Measurements from ENCODE around the gene SLC6A18.

The SLC6A18 gene

DNA sequence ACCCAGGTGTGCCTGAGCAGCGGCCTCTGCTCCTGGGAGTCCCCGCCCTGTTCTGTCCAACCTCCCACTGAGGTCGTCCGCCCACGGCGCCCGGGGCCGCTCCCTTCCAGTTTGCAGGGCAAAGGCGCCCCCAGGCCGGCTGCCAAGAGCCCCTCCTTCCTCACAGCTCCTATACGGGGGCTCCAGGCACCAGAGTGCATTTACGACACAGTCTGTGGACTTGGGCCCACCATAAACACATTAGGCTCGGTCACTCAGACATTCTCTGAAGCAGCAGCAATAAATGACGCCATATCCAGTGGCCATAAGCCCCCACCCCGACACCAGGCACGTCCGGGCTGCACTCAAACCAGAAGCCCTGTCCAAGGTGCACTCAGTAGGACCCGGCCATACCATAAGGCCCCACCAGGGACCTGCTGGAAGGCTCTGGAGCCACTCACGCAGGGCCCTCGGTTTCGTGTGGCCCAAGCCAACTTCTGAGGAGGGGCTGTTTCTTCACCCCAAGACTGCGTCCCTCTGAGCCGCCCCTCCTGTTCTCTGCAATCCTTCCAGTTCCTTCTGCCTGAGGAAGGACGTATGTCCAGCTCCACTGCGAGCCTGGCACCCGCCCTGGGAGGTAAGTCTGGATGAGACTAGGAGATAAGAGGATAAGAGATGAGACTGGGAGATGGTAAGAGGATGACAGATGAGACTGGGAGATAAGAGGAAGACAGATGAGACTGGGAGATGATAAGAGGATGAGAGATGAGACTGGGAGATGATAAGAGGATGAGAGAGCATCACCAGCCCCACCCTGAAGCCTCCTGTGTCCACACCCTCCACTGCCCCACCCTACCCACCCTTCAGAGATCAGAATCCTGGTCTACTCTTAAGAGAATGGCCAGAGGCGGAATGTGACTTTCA lies 26.7 kb downstream of the SLC6A18 start:
- H3K36me3 Mint-ChIP-seq = no peaks in the 10 kb centered on the region
- ATAC-seq (ENCODE audit: low read depth) (no peak), DNase-seq (ENCODE audit: low spot score in 2 of 2) (no peak)
- H3K4me1 Mint-ChIP-seq = peaks cover 4% of the 10 kb centered on the region
- H3K27me3 Mint-ChIP-seq = peaks cover 5% of the 10 kb centered on the region
- H3K27ac Mint-ChIP-seq = no peak overlapping the region
- no peak overlapping the region for H3K4me3 Mint-ChIP-seq
- no peaks in the 10 kb centered on the region for H3K9me3 Mint-ChIP-seq

DNA sequence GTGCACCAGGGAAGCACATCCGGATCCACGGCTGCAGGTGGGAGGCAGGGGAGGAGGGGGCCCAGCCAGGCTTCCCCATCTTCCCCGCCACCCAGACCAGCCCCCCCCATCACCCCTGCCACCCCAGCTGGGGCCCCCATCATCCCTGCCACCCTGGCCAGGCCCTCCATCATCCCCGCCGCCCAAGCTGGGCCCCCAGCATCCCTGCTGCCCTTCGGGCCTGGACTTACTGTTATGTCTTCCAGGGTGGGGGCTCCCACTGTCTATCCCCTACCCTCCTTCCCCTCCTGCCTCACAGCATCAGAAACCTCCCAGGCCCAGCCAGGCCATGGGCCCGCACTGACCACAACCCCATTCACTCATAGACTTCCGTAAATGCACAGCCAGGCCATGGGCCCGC lies 27.5 kb downstream of the SLC6A18 start:
- Mint-ChIP-seq H3K36me3 (no peaks in the 10 kb centered on the region), H3K27ac (no peak overlapping the region), H3K4me3 (no peak overlapping the region), H3K4me1 (peaks cover 4% of the 10 kb centered on the region), H3K27me3 (peaks cover 2% of the 10 kb centered on the region), H3K9me3 (no peaks in the 10 kb centered on the region)
- no peak for DNase-seq (ENCODE audit: low spot score in 2 of 2)
- ATAC-seq (ENCODE audit: low read depth) = no peak

DNA sequence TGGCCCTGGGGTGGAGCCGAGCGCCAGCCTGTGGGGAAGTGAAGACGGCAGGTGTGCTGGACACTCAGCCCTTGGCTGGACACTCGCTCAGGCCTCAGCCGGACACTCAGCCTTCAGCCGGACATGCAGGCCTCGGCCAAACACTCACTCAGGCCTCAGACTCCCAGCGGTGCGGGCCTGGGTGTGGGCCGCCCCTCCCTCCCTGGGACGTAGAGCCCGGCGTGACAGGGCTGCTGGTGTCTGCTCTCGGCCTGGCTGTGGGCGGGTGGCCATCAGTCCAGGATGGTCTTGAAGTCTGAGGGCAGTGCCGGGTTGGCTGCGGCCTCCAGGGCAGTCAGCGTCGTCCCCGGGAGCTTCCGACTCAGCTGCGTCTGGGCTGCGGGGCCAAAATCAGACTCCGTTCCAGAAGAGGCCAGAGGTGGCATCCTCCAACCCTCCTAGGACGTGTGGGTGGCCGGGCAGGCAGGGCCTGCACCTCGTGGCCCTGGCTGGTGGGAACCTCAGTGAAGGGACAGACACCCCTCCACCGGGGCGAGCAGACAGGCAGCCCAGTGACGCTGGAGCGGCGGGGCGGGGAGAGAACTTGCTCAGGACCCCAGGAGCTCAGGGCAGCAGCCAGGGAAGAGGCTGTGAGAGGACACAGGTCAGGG lies 28.4 kb downstream of the SLC6A18 start:
- no peak for ATAC-seq (ENCODE audit: low read depth)
- H3K27ac Mint-ChIP-seq = no peak overlapping the region
- H3K4me1 Mint-ChIP-seq = peaks cover 4% of the 10 kb centered on the region
- no peak for DNase-seq (ENCODE audit: low spot score in 2 of 2)
- H3K27me3 Mint-ChIP-seq = peaks cover 2% of the 10 kb centered on the region
- no peaks in the 10 kb centered on the region for H3K9me3 Mint-ChIP-seq
- H3K36me3 Mint-ChIP-seq = no peaks in the 10 kb centered on the region
- no peak overlapping the region for H3K4me3 Mint-ChIP-seq

DNA sequence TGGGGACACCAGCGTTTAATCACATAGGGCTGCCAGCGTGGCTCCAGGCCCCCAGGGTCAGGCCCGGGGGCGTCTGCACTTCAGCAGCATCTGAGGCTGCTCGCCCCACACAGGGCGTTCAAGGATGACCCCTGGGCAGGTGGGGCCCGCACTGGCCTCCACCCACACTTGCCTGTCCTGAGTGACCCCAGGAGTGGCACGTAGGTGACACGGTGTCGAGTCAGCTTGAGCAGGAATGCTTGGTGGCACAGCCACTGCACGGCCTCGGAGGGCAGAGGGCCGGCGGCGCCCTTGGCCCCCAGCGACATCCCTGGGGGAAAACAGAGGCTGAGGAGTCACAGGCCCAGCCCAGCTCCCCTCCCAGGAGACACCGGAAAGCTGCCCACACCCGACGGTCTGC lies 29.0 kb downstream of the SLC6A18 start:
- Mint-ChIP-seq H3K27me3 (peaks cover 7% of the 10 kb centered on the region), H3K36me3 (no peaks in the 10 kb centered on the region), H3K4me1 (peaks cover 6% of the 10 kb centered on the region), H3K27ac (no peak overlapping the region), H3K4me3 (no peak overlapping the region), H3K9me3 (no peaks in the 10 kb centered on the region)
- DNase-seq (ENCODE audit: low spot score in 2 of 2) (no peak), ATAC-seq (ENCODE audit: low read depth) (no peak)

DNA sequence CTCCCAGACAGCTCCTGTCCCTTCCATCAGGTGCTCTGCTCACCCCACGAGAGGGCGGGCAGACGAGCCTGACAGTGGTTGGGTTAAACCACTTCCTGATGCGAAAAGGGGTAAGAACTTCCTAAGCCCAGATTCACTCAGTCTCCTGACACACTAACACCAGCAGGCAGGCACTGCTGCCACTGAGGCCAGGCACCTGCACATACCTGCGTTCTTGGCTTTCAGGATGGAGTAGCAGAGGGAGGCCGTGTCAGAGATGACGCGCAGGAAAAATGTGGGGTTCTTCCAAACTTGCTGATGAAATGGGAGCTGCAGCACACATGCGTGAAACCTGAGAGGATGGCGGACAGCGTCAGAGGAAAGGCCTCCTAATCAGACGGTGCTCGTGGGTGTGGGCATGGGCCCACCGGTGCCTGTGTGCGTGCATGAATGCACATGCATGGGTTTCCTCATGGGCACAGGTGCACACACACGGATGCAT lies 29.9 kb downstream of the SLC6A18 start:
- no peaks in the 10 kb centered on the region for H3K36me3 Mint-ChIP-seq
- H3K4me3 Mint-ChIP-seq = no peak overlapping the region
- H3K4me1 Mint-ChIP-seq = peaks cover 6% of the 10 kb centered on the region
- peaks cover 7% of the 10 kb centered on the region for H3K27me3 Mint-ChIP-seq
- DNase-seq (ENCODE audit: low spot score in 2 of 2) (no peak), ATAC-seq (ENCODE audit: low read depth) (no peak)
- no peak overlapping the region for H3K27ac Mint-ChIP-seq
- no peaks in the 10 kb centered on the region for H3K9me3 Mint-ChIP-seq

DNA sequence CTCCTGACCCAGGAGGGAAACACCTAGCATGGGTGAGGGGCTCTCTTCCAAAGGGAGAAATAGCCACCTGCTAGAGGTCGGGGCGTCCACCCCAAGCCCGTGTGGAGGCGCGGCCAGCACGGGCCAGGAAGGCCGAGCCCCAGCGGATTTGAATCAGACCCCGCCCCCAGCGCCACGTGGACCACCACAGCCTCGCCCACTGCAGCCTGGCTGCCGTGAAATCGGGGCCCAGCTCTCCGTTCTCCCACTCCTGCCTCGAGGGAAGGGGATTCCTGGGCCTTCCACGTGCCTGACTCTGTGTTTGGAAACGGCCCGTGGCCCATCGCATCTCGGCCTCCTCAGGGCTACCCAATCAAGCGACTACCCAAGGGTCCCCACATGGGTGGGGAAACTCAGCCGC lies 31.6 kb downstream of the SLC6A18 start:
- Mint-ChIP-seq H3K9me3 (no peaks in the 10 kb centered on the region), H3K4me1 (peaks cover 6% of the 10 kb centered on the region), H3K27ac (no peak overlapping the region), H3K27me3 (peaks cover 7% of the 10 kb centered on the region), H3K4me3 (no peak overlapping the region), H3K36me3 (no peaks in the 10 kb centered on the region)
- DNase-seq (ENCODE audit: low spot score in 2 of 2) (no peak), ATAC-seq (ENCODE audit: low read depth) (no peak)

DNA sequence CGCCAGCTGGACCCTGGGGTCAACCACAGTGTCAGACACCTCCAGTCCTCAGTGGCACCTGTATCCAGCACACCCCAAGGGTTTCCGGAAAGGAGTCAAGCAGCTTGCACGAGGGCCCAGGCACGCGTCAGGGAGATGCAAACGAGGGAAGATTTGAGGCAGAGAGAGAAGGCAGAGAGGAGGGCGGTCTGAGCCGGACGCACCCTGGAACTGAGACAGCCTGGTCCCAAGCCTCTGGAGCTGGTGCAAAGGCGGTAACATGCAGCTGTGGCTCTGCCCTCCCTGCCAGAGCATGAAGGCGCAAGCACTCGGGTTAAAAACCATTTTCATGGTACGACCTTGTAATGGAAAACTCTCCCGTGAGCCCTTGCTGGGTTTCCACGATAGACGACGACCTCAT lies 32.2 kb downstream of the SLC6A18 start:
- H3K9me3 Mint-ChIP-seq = no peaks in the 10 kb centered on the region
- DNase-seq (ENCODE audit: low spot score in 2 of 2) = no peak
- H3K27ac Mint-ChIP-seq = no peak overlapping the region
- H3K27me3 Mint-ChIP-seq = peaks cover 4% of the 10 kb centered on the region
- H3K36me3 Mint-ChIP-seq = no peaks in the 10 kb centered on the region
- no peak for ATAC-seq (ENCODE audit: low read depth)
- peaks cover 6% of the 10 kb centered on the region for H3K4me1 Mint-ChIP-seq
- H3K4me3 Mint-ChIP-seq = no peak overlapping the region

DNA sequence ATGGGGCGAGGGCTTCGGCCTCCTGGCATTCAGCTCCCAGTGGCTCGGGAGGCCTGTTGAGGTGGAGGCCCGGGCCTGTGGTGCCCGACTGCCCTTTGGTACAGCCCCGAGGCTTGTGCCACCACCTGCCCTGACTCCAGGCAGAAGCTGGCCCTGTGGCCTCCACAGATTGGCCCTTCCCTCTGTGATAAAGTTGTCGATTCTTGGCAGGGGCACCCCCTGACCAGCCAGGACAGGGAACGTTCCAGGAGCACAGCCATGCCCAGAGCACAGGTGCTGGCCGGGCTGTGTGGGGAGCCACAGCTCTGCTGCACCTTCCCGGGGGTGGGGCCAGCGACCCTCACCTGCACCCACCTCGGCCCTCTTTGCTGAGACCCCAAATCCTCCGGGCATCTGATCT lies 32.7 kb downstream of the SLC6A18 start:
- H3K27ac Mint-ChIP-seq = no peak overlapping the region
- no peak overlapping the region for H3K4me3 Mint-ChIP-seq
- no peak for ATAC-seq (ENCODE audit: low read depth)

DNA sequence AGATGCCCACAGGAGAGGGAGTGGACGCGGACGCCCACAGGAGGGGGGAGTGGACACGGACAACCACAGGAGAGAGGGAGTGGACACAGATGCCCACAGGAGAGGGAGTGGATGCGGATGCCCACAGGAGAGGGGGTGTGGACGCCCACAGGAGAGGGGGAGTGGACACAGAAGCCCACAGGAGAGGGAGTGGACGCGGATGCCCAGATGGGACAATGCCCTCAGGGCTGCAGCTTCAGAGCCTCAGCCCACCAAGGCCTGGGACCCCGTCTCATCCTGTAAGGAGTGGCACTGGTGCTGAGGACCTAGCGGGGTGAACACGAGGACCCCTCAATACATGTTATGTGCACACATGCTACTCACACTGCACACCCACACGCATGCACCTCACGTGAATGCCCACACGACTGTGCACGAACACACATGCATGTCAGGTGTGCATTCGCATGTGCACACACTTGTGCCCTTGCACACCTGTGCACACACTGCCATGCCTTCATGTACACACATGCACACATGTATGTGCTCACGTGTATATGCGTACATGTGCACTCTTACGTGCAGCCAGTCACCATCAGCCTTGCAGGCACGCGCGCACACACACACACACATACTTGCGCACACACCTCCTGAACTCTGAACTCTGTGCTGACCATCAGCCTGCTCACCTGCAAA lies 34.8 kb downstream of the SLC6A18 start:
- DNase-seq (ENCODE audit: low spot score in 2 of 2) (no peak), ATAC-seq (ENCODE audit: low read depth) (no peak)
- H3K4me3 Mint-ChIP-seq = no peak overlapping the region
- H3K9me3 Mint-ChIP-seq = no peaks in the 10 kb centered on the region
- H3K27me3 Mint-ChIP-seq = peaks cover 4% of the 10 kb centered on the region
- H3K36me3 Mint-ChIP-seq = no peaks in the 10 kb centered on the region
- no peak overlapping the region for H3K27ac Mint-ChIP-seq
- peaks cover 6% of the 10 kb centered on the region for H3K4me1 Mint-ChIP-seq

More for the DNA sequence above, 32.7 kb downstream of the SLC6A18 start:
- Mint-ChIP-seq H3K36me3 (no peaks in the 10 kb centered on the region), H3K27me3 (peaks cover 4% of the 10 kb centered on the region), H3K9me3 (no peaks in the 10 kb centered on the region), H3K4me1 (peaks cover 6% of the 10 kb centered on the region)
- DNase-seq (ENCODE audit: low spot score in 2 of 2) = no peak

DNA sequence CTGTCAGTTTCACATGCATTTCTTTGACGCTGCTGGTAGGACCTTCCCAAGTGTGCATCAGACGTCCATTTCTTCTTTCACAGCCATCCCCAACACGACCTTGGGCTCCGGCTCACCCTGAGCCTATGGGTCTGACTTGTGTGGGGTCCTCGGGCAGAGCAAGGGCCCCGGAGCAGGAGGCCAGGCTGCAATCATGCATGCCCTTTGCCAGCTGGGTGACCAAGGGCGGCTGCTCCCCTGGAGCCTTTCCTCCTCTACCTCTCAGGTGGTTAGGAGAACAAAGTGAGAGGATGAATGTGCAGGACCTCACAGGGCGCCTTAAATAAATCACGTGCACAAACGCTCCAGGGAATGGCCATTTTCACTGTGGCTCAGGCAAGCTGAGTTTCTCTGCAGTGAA lies 36.5 kb downstream of the SLC6A18 start:
- Mint-ChIP-seq H3K4me3 (no peak overlapping the region), H3K9me3 (no peaks in the 10 kb centered on the region)

DNA sequence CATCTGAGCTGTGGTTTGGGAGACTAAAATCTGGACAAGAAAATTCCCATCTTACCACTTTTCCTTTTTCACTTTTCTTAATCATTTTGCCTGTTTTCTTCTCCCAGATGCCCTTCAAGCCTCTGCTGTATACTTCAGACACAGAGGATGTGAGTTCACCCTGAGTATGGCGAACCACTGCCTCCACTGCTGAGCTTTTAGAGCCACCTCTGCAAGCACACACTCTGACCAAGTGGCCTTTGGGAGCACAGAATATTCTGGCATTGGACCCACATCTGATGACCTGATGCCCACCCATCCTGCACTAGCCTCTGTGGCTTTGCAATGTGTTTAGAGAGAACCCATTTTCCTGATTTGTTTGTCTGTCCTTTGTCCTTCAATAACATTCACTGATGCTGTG lies 37.2 kb downstream of the SLC6A18 start:
- Mint-ChIP-seq H3K4me3 (no peak overlapping the region), H3K36me3 (no peaks in the 10 kb centered on the region), H3K27ac (no peak overlapping the region), H3K27me3 (peaks cover 4% of the 10 kb centered on the region), H3K9me3 (no peaks in the 10 kb centered on the region), H3K4me1 (peaks cover 3% of the 10 kb centered on the region)
- DNase-seq (ENCODE audit: low spot score in 2 of 2) (no peak), ATAC-seq (ENCODE audit: low read depth) (no peak)

More for the DNA sequence above, 36.5 kb downstream of the SLC6A18 start:
- peaks cover 3% of the 10 kb centered on the region for H3K4me1 Mint-ChIP-seq
- no peak overlapping the region for H3K27ac Mint-ChIP-seq
- H3K36me3 Mint-ChIP-seq = no peaks in the 10 kb centered on the region
- ATAC-seq (ENCODE audit: low read depth) (no peak), DNase-seq (ENCODE audit: low spot score in 2 of 2) (no peak)
- peaks cover 4% of the 10 kb centered on the region for H3K27me3 Mint-ChIP-seq

DNA sequence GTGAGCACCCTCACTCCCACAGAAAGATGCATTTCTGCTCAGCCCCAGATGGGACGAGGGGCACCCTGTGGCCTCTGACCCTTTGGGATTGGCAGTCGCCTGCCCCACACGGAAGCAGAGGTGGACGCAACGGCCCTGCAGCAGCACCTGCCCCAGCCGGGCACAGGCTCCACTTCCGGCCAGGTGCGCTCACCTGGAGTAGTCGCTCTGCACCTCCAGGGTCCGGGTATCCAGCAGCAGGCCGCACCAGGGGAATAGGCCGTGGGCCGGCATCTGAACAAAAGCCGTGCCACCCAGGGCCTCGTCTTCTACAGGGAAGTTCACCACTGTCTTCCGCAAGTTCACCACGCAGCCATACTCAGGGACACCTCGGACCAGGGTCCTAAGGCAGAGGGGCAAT lies 39.0 kb downstream of the SLC6A18 start:
- H3K27me3 Mint-ChIP-seq = no peaks in the 10 kb centered on the region
- H3K27ac Mint-ChIP-seq = no peak overlapping the region
- H3K4me1 Mint-ChIP-seq = no peaks in the 10 kb centered on the region
- H3K4me3 Mint-ChIP-seq = no peak overlapping the region
- ATAC-seq (ENCODE audit: low read depth) (no peak), DNase-seq (ENCODE audit: low spot score in 2 of 2) (no peak)
- no peaks in the 10 kb centered on the region for H3K36me3 Mint-ChIP-seq
- no peaks in the 10 kb centered on the region for H3K9me3 Mint-ChIP-seq

DNA sequence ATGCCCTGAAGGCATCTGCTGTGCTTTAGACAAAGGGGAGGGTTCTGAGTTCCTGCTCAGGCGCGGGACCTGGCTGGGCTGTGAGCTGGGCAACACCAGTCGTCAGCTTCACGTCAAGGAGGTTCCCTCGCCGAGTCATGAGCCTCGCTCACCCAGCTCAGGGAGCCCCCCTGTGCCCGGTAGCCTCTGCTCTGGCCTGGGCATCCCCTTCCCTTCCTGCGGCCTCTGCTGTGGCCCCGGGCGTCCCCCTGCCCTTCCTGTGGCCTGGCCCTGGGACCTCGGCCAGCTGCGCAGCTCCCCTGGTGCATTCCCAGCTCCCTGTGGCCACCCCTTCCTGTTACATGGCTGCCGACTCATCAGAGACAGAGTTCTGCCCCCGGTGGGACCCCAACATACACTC lies 39.8 kb downstream of the SLC6A18 start:
- Mint-ChIP-seq H3K36me3 (no peaks in the 10 kb centered on the region), H3K4me3 (no peak overlapping the region), H3K4me1 (no peaks in the 10 kb centered on the region), H3K27me3 (no peaks in the 10 kb centered on the region), H3K27ac (no peak overlapping the region), H3K9me3 (no peaks in the 10 kb centered on the region)
- DNase-seq (ENCODE audit: low spot score in 2 of 2) (no peak), ATAC-seq (ENCODE audit: low read depth) (no peak)
